Right lobe of liver (tissue), 6 donors: ENCODE results near the gene RHOT2. TPM values are rescaled to one million over a fixed set of nuclear protein-coding genes. Genes with fewer than 3 reads are reported as not detected.

Experiments used
- ATAC-seq, 4 donors: fragments of 200-7000 bp; cut with Tn5 transposase; one replicate each; pipeline ENCODE4 v1.9.1; 2020; ENCODE audit warnings: mild to moderate bottlenecking in 4 of 4, moderate library complexity in 4 of 4
- DNase-seq, 3 donors: peaks; one replicate each; pipeline ENCODE4 v3.0.0-alpha.2; 2020
- H3K27ac ChIP-seq, 3 donors: fragments of 200-600 bp; one replicate each; pipeline ENCODE4 v1.8.0; 2022
- H3K27me3 ChIP-seq, 2 donors: fragments of 200-600 bp; one replicate each; pipeline ENCODE4 v1.8.0; 2022
- H3K36me3 ChIP-seq, 4 donors: fragments of 200-600 bp; sonication (generic) in 1 of 4; one replicate each; pipeline versions ENCODE4 v1.5.1 to v1.8.0; 2017 to 2022; ENCODE audit warnings: control low read depth in 1 of 4
- H3K4me1 ChIP-seq, 4 donors: fragments of 200-600 bp; sonication (generic) in 1 of 4; one replicate each; pipeline versions ENCODE4 v1.5.1 to v1.8.0; 2017 to 2022; ENCODE audit warnings: control low read depth in 1 of 4
- H3K4me3 ChIP-seq, 3 donors: fragments of 200-600 bp; one replicate each; pipeline ENCODE4 v1.8.0; 2022
- H3K9me3 ChIP-seq, 4 donors: fragments of 200-600 bp; sonication (generic) in 1 of 4; one replicate each; pipeline versions ENCODE4 v1.5.1 to v1.8.0; 2017 to 2022; ENCODE audit warnings: control low read depth in 1 of 4
- POLR2A ChIP-seq: fragments of 450-650 bp; IDR thresholded peaks from one replicate; pipeline ENCODE4 v1.6.1; 2017; ENCODE audit warnings: antibody characterized with exemption, mild to moderate bottlenecking
- WGBS: methylation state at CpG from one replicate; pipeline ENCODE4 v1.1.6; 2018; ENCODE audit warnings: low coverage, low lambda C conversion rate; ENCODE audit not compliant: insufficient coverage; ENCODE audit errors: missing lambda C conversion rate; 5-methylcytosine and 5-hydroxymethylcytosine counted together
- intact Hi-C, 2 donors: fragments of 100-400 bp; cut with DNase I; formaldehyde crosslinking; loops; one replicate each; pipeline versions ENCODE4 v1.11.2 to v1.14.1; 2022
- long read RNA-seq: library from polyadenylated mRNA; unstranded; transcript quantifications from one replicate; pipeline ENCODE4 v2.0.0, GENCODE V29; 2019
- total RNA-seq, 6 experiments: library from RNA; depleted of rRNA in 2 of 6; stranded (reverse); fragments of >200 nt in 2 of 6; fragmentation: NEBNext Ultra II Directional in 3 of 6; extraction: Animal tissue kit (Norgen Biotek cat#: 25700) in 3 of 6; gene quantifications; one replicate each; pipeline versions ENCODE4 v1.1.0 to v1.2.4, GENCODE V29; 2016 to 2023
- TF ChIP-seq, protein P1 (sequence below), 4 donors: fragments of 200-600 bp in 3 of 4; fragments of 450-650 bp in 1 of 4; IDR thresholded peaks; one replicate each; pipeline versions ENCODE4 v1.5.1 to v1.8.0; 2016 to 2022; ENCODE audit warnings: antibody characterized with exemption in 4 of 4, mild to moderate bottlenecking in 2 of 4
- donor health status: DM: no; HTN: yes; CAD: no.
- donor health status: DM: no; HTN: no; CAD: no.
- donor health status: DM: no; HTN: no; CAD: no.
- donor health status: DM: no; HTN: yes; CAD: no.
- donor health status: DM: no; HTN: yes; CAD: no.

RHOT2 gene
- 10 to 100 TPM; 28.5 to 44.8 (median 40.3) TPM for total RNA-seq
- long read RNA-seq, partial matches to known transcripts, result 1 of 2 reads
- long read RNA-seq, other reads (novel, unspliced or antisense), result 1 of 2 reads

GRCh38 chr16:667780-668518 lies at the start of gene RHOT2:
Gene RHOT2, plus strand, starts transcription at chr16:668132. Its CDS starts 68 bp downstream, at chr16:668200.
- Histone ChIP-seq H3K9me3 (no peaks in the 10 kb centered on the region), H3K4me3 (peak within 1 kb of the TSS; percentile 96 to 98 (median 97)), H3K27me3 (no peaks in the 10 kb centered on the region), H3K36me3 (peaks cover 0 to 35% (median 15%) of the 10 kb centered on the region in 4 donors), H3K4me1 (peaks cover 0 to 15% (median 3%) of the 10 kb centered on the region in 4 donors), H3K27ac (peak within 1 kb of the TSS; percentile 56 to 82 (median 65))
- ATAC-seq (peak; percentile 93 to 98 (median 94)), DNase-seq (peak; percentile 93 to 95 (median 94))
- TF ChIP-seq POLR2A, result peak; percentile 63
- TF ChIP-seq, protein P1, sequence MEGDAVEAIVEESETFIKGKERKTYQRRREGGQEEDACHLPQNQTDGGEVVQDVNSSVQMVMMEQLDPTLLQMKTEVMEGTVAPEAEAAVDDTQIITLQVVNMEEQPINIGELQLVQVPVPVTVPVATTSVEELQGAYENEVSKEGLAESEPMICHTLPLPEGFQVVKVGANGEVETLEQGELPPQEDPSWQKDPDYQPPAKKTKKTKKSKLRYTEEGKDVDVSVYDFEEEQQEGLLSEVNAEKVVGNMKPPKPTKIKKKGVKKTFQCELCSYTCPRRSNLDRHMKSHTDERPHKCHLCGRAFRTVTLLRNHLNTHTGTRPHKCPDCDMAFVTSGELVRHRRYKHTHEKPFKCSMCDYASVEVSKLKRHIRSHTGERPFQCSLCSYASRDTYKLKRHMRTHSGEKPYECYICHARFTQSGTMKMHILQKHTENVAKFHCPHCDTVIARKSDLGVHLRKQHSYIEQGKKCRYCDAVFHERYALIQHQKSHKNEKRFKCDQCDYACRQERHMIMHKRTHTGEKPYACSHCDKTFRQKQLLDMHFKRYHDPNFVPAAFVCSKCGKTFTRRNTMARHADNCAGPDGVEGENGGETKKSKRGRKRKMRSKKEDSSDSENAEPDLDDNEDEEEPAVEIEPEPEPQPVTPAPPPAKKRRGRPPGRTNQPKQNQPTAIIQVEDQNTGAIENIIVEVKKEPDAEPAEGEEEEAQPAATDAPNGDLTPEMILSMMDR (IDR thresholded peaks at IDR 0.05), result peak; percentile 89 to 95 (median 92)
- intact Hi-C loops, result no loop called here
- WGBS, result 2% methylated on average over 10 of the region's 78 CpGs

- peaks cover 0 to 15% (median 3%) of the 10 kb centered on the region in 4 donors for H3K4me1 ChIP-seq
- WGBS, result no CpG with 5 or more reads among the region's 20 CpGs
- H3K9me3 ChIP-seq, result no peaks in the 10 kb centered on the region
- ATAC-seq, result no peak
- no peaks in the 10 kb centered on the region for H3K27me3 ChIP-seq
- H3K27ac ChIP-seq, result no peak overlapping the region
- no peak for TF ChIP-seq POLR2A
- TF ChIP-seq, protein P1 (IDR thresholded peaks at IDR 0.05), result no peak
- no peak overlapping the region for H3K4me3 ChIP-seq
- intact Hi-C loops, result no loop called here
- no peak for DNase-seq
- no peaks in the 10 kb centered on the region for H3K36me3 ChIP-seq
These were observed 48.3 kb upstream of the RHOT2 start for GRCh38 chr16:619476-620100.

GRCh38 chr16:620700-621525 lies 47.0 kb upstream of the RHOT2 start:
- DNase-seq, result no peak
- no peaks in the 10 kb centered on the region for H3K9me3 ChIP-seq
- H3K27ac ChIP-seq, result no peak overlapping the region
- TF ChIP-seq POLR2A, result no peak
- TF ChIP-seq, protein P1 (IDR thresholded peaks at IDR 0.05), result no peak
- no peaks in the 10 kb centered on the region for H3K27me3 ChIP-seq
- intact Hi-C loops, result no loop called here
- WGBS, result 68% methylated on average over 4 of the region's 41 CpGs
- H3K4me1 ChIP-seq, result peaks cover 0 to 15% (median 1%) of the 10 kb centered on the region in 4 donors
- peaks cover 0 to 7% (median 0%) of the 10 kb centered on the region in 4 donors for H3K36me3 ChIP-seq
- H3K4me3 ChIP-seq, result no peak overlapping the region
- no peak for ATAC-seq

GRCh38 chr16:621526-622105 lies 46.3 kb upstream of the RHOT2 start:
- intact Hi-C loops, result no loop called here
- no peak for ATAC-seq
- no peak for DNase-seq
- Histone ChIP-seq H3K4me1 (peaks cover 0 to 12% (median 0%) of the 10 kb centered on the region in 4 donors), H3K9me3 (no peaks in the 10 kb centered on the region), H3K27me3 (no peaks in the 10 kb centered on the region), H3K36me3 (peaks cover 0 to 9% (median 0%) of the 10 kb centered on the region in 4 donors), H3K27ac (no peak overlapping the region), H3K4me3 (no peak overlapping the region)
- no peak for TF ChIP-seq POLR2A
- TF ChIP-seq, protein P1 (IDR thresholded peaks at IDR 0.05), result no peak
- WGBS, result 68% methylated on average over 8 of the region's 21 CpGs
